HG02610 (cell line): ENCODE results near the gene ADH1C.
"Not testable (repeated sequence)": the region's sequence is repeated elsewhere in the genome, so short reads cannot be mapped to it uniquely, and the experiment has no call there.

Experiments
- ATAC-seq: cut with Tn5 transposase; IDR thresholded peaks from one replicate; pipeline ENCODE4 v1.9.1; 2021; ENCODE audit warnings: mild to moderate bottlenecking, moderate library complexity; ENCODE audit not compliant: unreplicated experiment

ADH1C gene

GRCh38 chr4:99352602-99353537 lies at the start of gene ADH1C:
ADH1C (minus strand) TSS chr4:99352746; CDS start chr4:99352675, 71 bp downstream.
- ATAC-seq = no peak

- ATAC-seq = no peak
Measured at GRCh38 chr4:99400831-99401230, 48.3 kb upstream of the ADH1C start.

GRCh38 chr4:99399017-99399416 lies 46.5 kb upstream of the ADH1C start:
- ATAC-seq = no peak

GRCh38 chr4:99395595-99396364 lies 43.2 kb upstream of the ADH1C start:
- no peak for ATAC-seq

GRCh38 chr4:99394896-99395295 lies 42.4 kb upstream of the ADH1C start:
- no peak for ATAC-seq

- no peak for ATAC-seq
Measured at GRCh38 chr4:99390055-99390454, 37.5 kb upstream of the ADH1C start.

- no peak for ATAC-seq
Measured at GRCh38 chr4:99389606-99390005, 37.1 kb upstream of the ADH1C start.

- no peak for ATAC-seq
Measured at GRCh38 chr4:99383833-99384392, 31.4 kb upstream of the ADH1C start.

GRCh38 chr4:99383399-99383798 lies 30.9 kb upstream of the ADH1C start:
- ATAC-seq = no peak

GRCh38 chr4:99382745-99383360 lies 30.3 kb upstream of the ADH1C start:
- no peak for ATAC-seq

GRCh38 chr4:99381588-99382175 lies 29.1 kb upstream of the ADH1C start:
- no peak for ATAC-seq

- ATAC-seq = no peak
Measured at GRCh38 chr4:99379571-99379970, 27.0 kb upstream of the ADH1C start.

- no peak for ATAC-seq
Measured at GRCh38 chr4:99378876-99379275, 26.3 kb upstream of the ADH1C start.

- not testable (repeated sequence) for ATAC-seq
Measured at GRCh38 chr4:99377341-99377740, 24.8 kb upstream of the ADH1C start.

GRCh38 chr4:99372464-99372863 lies 19.9 kb upstream of the ADH1C start:
- not testable (repeated sequence) for ATAC-seq

- ATAC-seq = not testable (repeated sequence)
Measured at GRCh38 chr4:99367817-99368216, 15.3 kb upstream of the ADH1C start.

GRCh38 chr4:99366491-99366890 lies 13.9 kb upstream of the ADH1C start:
- no peak for ATAC-seq

GRCh38 chr4:99362768-99363167 lies 10.2 kb upstream of the ADH1C start:
- no peak for ATAC-seq

GRCh38 chr4:99361899-99362275 lies 9.3 kb upstream of the ADH1C start:
- ATAC-seq = no peak

GRCh38 chr4:99361268-99361898 lies 8.8 kb upstream of the ADH1C start:
- ATAC-seq = no peak
